Common myeloid progenitor, CD34-positive (primary cell): ENCODE measurements around the gene AHCY.

Source experiments
- CTCF ChIA-PET: fragments of 350-600 bp; sonication (Branson Sonifier 250); formaldehyde crosslinking; loops from one replicate; lab custom pipeline; 2021; ENCODE audit warnings: antibody characterized with exemption; lab: Charles Lee
- POLR2A ChIA-PET: fragments of 350-600 bp; sonication (Branson Sonifier 250); formaldehyde crosslinking; loops from one replicate; lab custom pipeline; 2021; ENCODE audit warnings: antibody characterized with exemption; lab: Charles Lee
- DNase-seq, 3 donors: peaks; one replicate each; pipeline versions ENCODE4 v3.0.0 to v3.0.0-alpha.2; 2013
- H3K27ac ChIP-seq, 2 experiments: 1 replicate in 1 of 2; 2 replicates in 1 of 2; pipeline ENCODE4 v1.7.0; 2013; ENCODE audit warnings: inconsistent platforms in 2 of 2, low read length in 2 of 2, mild to moderate bottlenecking in 2 of 2, low read depth in 1 of 2, moderate library complexity in 1 of 2; ENCODE audit not compliant: severe bottlenecking in 2 of 2, insufficient read depth in 1 of 2, poor library complexity in 1 of 2
- H3K27me3 ChIP-seq, 5 experiments: replicated peaks in 2 of 5; 1 replicate in 3 of 5; 2 replicates in 2 of 5; pipeline versions ENCODE4 v1.6.1 to v1.7.0; 2013; ENCODE audit warnings: low read length in 4 of 5, mild to moderate bottlenecking in 2 of 5, moderate library complexity in 2 of 5, inconsistent platforms in 1 of 5; ENCODE audit not compliant: insufficient read depth in 5 of 5, control insufficient read depth in 4 of 5
- H3K36me3 ChIP-seq, 4 experiments: 1 replicate in 2 of 4; 2 replicates in 2 of 4; pipeline versions ENCODE4 v1.6.1 to v1.7.0; 2013; ENCODE audit warnings: low read length in 3 of 4, control low read depth in 1 of 4, mild to moderate bottlenecking in 1 of 4; ENCODE audit not compliant: control insufficient read depth in 4 of 4, insufficient read depth in 4 of 4
- H3K4me1 ChIP-seq, 4 experiments: 1 replicate in 3 of 4; 2 replicates in 1 of 4; pipeline versions ENCODE4 v1.6.1 to v1.7.1; 2013; ENCODE audit warnings: low read length in 3 of 4, mild to moderate bottlenecking in 3 of 4, control low read depth in 1 of 4, inconsistent platforms in 1 of 4, moderate library complexity in 1 of 4; ENCODE audit not compliant: control insufficient read depth in 4 of 4, insufficient read depth in 4 of 4; ENCODE audit errors: control extremely low read depth in 1 of 4
- H3K4me3 ChIP-seq, 7 experiments: 1 replicate in 4 of 7; 2 replicates in 3 of 7; pipeline versions ENCODE4 v1.5.1 to v1.7.0; 2013; ENCODE audit warnings: mild to moderate bottlenecking in 7 of 7, low read length in 6 of 7, moderate library complexity in 6 of 7, inconsistent platforms in 2 of 7, low read depth in 2 of 7, control low read depth in 1 of 7; ENCODE audit not compliant: insufficient read depth in 4 of 7, control insufficient read depth in 1 of 7; ENCODE audit errors: extremely low read depth in 1 of 7
- H3K9me3 ChIP-seq, 5 experiments: 1 replicate in 4 of 5; 2 replicates in 1 of 5; pipeline versions ENCODE4 v1.6.1 to v1.7.1; 2013; ENCODE audit warnings: low read length in 4 of 5, mild to moderate bottlenecking in 2 of 5, inconsistent platforms in 1 of 5, low read depth in 1 of 5, moderate library complexity in 1 of 5; ENCODE audit not compliant: control insufficient read depth in 4 of 5, insufficient read depth in 2 of 5; ENCODE audit errors: control extremely low read depth in 1 of 5
- WGBS: methylation state at CpG from one replicate; pipeline ENCODE4 v1.1.5; 2013; ENCODE audit not compliant: insufficient coverage; 5-methylcytosine and 5-hydroxymethylcytosine counted together

The AHCY gene

DNA sequence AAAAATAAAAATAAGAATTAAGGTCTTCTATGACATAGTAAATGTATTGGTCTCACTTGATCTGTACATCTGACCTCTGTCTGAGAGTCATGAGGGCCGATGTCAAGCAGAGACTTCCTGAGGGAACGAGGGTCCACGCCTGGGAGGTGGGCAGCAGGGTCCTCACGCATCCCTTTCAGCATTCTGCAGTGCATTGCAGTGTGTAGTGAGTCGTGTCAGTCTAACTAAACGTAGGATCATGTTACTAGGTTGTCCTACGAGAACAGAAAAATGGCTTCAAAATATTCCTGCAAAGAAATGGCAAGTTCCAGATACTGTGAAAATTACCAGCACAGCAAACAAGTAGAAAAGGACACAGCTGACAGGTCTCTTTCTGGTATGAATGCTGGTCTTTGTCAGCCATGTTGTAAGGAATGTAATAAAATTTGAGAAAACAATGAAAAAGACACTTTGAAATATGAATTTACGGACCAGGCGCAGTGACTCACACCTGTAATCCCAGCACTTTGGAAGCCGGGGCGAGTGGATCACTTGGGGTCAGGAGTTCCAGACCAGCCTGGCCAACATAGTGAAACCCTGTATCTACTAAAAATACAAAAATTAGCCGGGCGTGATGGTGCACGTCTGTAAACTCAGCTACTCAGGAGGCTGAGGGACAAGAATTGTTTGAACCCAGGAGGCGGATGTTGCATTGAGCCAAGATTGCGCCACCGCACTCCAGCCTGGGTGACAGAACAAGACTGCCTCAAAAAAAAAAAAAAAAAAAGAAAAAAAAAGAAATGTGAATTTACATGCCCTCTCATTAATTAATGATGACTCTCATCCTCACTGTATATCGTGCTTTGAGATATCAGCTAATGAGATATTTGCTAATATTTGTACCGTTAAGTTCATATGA is 2.4 kb upstream of the AHCY start:
- H3K9me3 ChIP-seq, result no peaks in the 10 kb centered on the region
- H3K4me1 ChIP-seq, result peaks cover 7 to 21% (median 13%) of the 10 kb centered on the region in 4 experiments
- no peak overlapping the region for H3K27ac ChIP-seq
- H3K27me3 ChIP-seq, result no peaks in the 10 kb centered on the region
- no peak overlapping the region for H3K4me3 ChIP-seq
- 97% methylated on average over 14 of the region's 19 CpGs for WGBS
- H3K36me3 ChIP-seq, result peaks cover 0 to 4% (median 0%) of the 10 kb centered on the region in 4 experiments
- ChIA-PET POLR2A (interaction anchor here (0.6 to 0.7 kb wide), 2 partner anchors 199 to 402 kb away, joined by 3 to 4 read pairs; no protein-coding TSS in a partner anchor), CTCF (no interaction called here)
- DNase-seq, result no peak

GRCh38 chr20:34302312-34302722 is 838 bp downstream of the AHCY start:
- ChIA-PET CTCF (interaction anchor here (0.9 to 4.2 kb wide), 5 partner anchors 9 to 220 kb away, joined by 3 to 18 read pairs (median 6); no protein-coding TSS in a partner anchor), POLR2A (no interaction called here)
- WGBS, result 35% methylated on average over 8 of the region's 9 CpGs
- peak in 2 of 3 donors; percentile 35 to 55 for DNase-seq
- peak overlapping the region; percentile 64 to 90 (median 78) for H3K4me3 ChIP-seq
- no peaks in the 10 kb centered on the region for H3K27me3 ChIP-seq
- peak overlapping the region; percentile 77 to 86 for H3K27ac ChIP-seq
- H3K9me3 ChIP-seq, result no peaks in the 10 kb centered on the region
- H3K36me3 ChIP-seq, result peaks cover 0 to 12% (median 0%) of the 10 kb centered on the region in 4 experiments
- H3K4me1 ChIP-seq, result peaks cover 7 to 22% (median 13%) of the 10 kb centered on the region in 4 experiments

DNA sequence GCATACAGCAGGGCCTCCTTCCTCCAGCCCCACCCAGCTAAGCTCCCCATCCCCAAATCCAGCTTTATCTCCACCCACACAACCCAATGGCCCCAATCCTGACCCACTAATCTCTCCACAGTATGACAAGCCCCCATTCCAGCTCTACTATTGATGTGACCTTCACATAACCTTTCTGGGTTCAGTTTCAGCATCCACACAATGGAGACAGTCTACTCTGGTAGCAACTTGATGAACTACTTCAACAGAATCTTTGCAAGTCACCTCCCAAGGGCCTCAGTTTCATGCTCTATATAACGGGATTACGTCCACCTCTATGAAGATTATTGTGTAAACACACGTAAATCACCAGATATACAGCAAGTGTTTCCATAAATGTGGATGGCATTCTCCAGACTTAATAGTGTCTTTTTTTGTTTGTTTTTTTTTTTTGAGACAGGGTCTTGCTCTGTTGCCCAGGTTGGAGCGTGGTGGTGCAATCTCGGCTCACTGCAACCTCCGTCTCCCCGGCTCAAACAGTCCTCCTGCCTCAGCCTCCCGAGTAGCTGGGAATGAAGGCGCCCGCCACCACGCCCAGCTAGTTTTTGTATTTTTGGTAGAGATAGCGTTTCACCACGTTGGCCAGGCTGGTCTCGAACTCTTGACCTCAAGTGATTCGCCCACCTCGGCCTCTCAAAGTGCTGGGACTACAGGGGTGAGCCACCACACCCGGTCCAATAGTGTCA is 1.4 kb downstream of the AHCY start:
- Histone ChIP-seq H3K27me3 (no peaks in the 10 kb centered on the region), H3K27ac (no peak overlapping the region), H3K9me3 (no peaks in the 10 kb centered on the region), H3K4me3 (peak overlapping the region in 6 of 7 experiments; percentile 64 to 90 (median 78)), H3K36me3 (peaks cover 0 to 14% (median 1%) of the 10 kb centered on the region in 4 experiments), H3K4me1 (peaks cover 7 to 22% (median 13%) of the 10 kb centered on the region in 4 experiments)
- 89% methylated on average over 6 of the region's 17 CpGs for WGBS
- ChIA-PET CTCF (interaction anchor here (0.9 to 4.2 kb wide), 4 partner anchors 9 to 221 kb away, joined by 4 to 18 read pairs (median 8); no protein-coding TSS in a partner anchor), POLR2A (no interaction called here)
- no peak for DNase-seq

- Histone ChIP-seq H3K4me1 (peaks cover 7 to 22% (median 13%) of the 10 kb centered on the region in 4 experiments), H3K36me3 (peaks cover 0 to 19% (median 2%) of the 10 kb centered on the region in 4 experiments), H3K27me3 (no peaks in the 10 kb centered on the region), H3K27ac (no peak overlapping the region), H3K4me3 (peak overlapping the region in 1 of 7 experiments; percentile 72), H3K9me3 (no peaks in the 10 kb centered on the region)
- POLR2A ChIA-PET, result no interaction called here
- CTCF ChIA-PET, result interaction anchor here (0.9 to 4.2 kb wide), 4 partner anchors 12 to 222 kb away, joined by 4 to 18 read pairs (median 8); no protein-coding TSS in a partner anchor
- peak in 2 of 3 donors; percentile 25 to 32 for DNase-seq
- WGBS, result 78% methylated on average over 6 of the region's 7 CpGs
These were observed 2.2 kb downstream of the AHCY start for GRCh38 chr20:34300809-34301586.

- DNase-seq, result no peak
- no peaks in the 10 kb centered on the region for H3K27me3 ChIP-seq
- peaks cover 0 to 25% (median 5%) of the 10 kb centered on the region in 4 experiments for H3K36me3 ChIP-seq
- H3K4me3 ChIP-seq, result no peak overlapping the region
- WGBS, result 96% methylated on average over 3 of the region's 3 CpGs
- no peak overlapping the region for H3K27ac ChIP-seq
- H3K9me3 ChIP-seq, result no peaks in the 10 kb centered on the region
- CTCF ChIA-PET, result interaction anchor here (0.7 to 4.2 kb wide), 4 partner anchors 11 to 467 kb away, joined by 3 to 18 read pairs (median 5); no protein-coding TSS in a partner anchor
- POLR2A ChIA-PET, result no interaction called here
- H3K4me1 ChIP-seq, result peaks cover 7 to 22% (median 13%) of the 10 kb centered on the region in 4 experiments
These were observed 2.8 kb downstream of the AHCY start for GRCh38 chr20:34300256-34300806.
